ENCODE data around the gene CD74.

GRCh38 chr5:150353032-150353675 lies 59.6 kb downstream of the CD74 start:
- TF ChIP-seq CTCF (conservative IDR thresholded peaks at IDR 0.05; ENCODE audit: low read depth, low read length) (no peak), EZH2 (IDR thresholded peaks at IDR 0.05; ENCODE audit: low read length, unreplicated experiment) (no peak)

Measured in PC-3 (cell line).